Aorta (tissue), 5 donors: ENCODE measurements around the gene AAMP. TPM values are rescaled to one million over a fixed set of nuclear protein-coding genes. Genes with fewer than 3 reads are reported as not detected.

Experiments
- ATAC-seq: fragments of 200-7000 bp; cut with Tn5 transposase; one replicate; pipeline ENCODE4 v1.9.1; 2022; ENCODE audit warnings: moderate library complexity; ENCODE audit not compliant: low FRiP score
- DNase-seq, 2 donors: peaks; one replicate each; pipeline ENCODE4 v3.0.0-alpha.2; 2020
- H3K27ac ChIP-seq, 2 donors: one replicate each; pipeline ENCODE4 v1.5.1; 2013; ENCODE audit warnings: low read length in 2 of 2, mild to moderate bottlenecking in 2 of 2, moderate library complexity in 2 of 2, control low read depth in 1 of 2, inconsistent platforms in 1 of 2, low read depth in 1 of 2
- H3K27me3 ChIP-seq, 2 donors: one replicate each; pipeline ENCODE4 v1.6.1; 2013; ENCODE audit warnings: control low read depth in 1 of 2, low read length in 1 of 2, mild to moderate bottlenecking in 1 of 2, moderate library complexity in 1 of 2; ENCODE audit not compliant: insufficient read depth in 2 of 2, control insufficient read depth in 1 of 2
- H3K36me3 ChIP-seq, 2 donors: one replicate each; pipeline ENCODE4 v1.6.1; 2013; ENCODE audit warnings: control low read depth in 1 of 2, low read length in 1 of 2, mild to moderate bottlenecking in 1 of 2; ENCODE audit not compliant: insufficient read depth in 2 of 2, control insufficient read depth in 1 of 2
- H3K4me1 ChIP-seq, 2 donors: one replicate each; pipeline ENCODE4 v1.6.1; 2013; ENCODE audit warnings: low read length in 2 of 2, control low read depth in 1 of 2, mild to moderate bottlenecking in 1 of 2, moderate library complexity in 1 of 2; ENCODE audit not compliant: insufficient read depth in 2 of 2, control insufficient read depth in 1 of 2
- H3K4me3 ChIP-seq, 2 donors: one replicate each; pipeline ENCODE4 v1.5.1; 2013; ENCODE audit warnings: low read length in 2 of 2, control low read depth in 1 of 2, mild to moderate bottlenecking in 1 of 2
- H3K9me3 ChIP-seq: one replicate; pipeline ENCODE4 v1.6.1; 2013; ENCODE audit warnings: mild to moderate bottlenecking, low read length; ENCODE audit not compliant: control insufficient read depth
- WGBS, 2 donors: extraction: QIAGEN DNeasy Blood & Tissue Kit; methylation state at CpG; one replicate each; pipeline ENCODE4 v1.1.7; 2013; 5-methylcytosine and 5-hydroxymethylcytosine counted together
- intact Hi-C, 2 donors: fragments of 100-400 bp; cut with DNase I; formaldehyde crosslinking; loops; one replicate each; pipeline versions ENCODE4 v1.14.2 to v1.15.0; 2022
- polyA plus RNA-seq, 2 donors: library from polyadenylated mRNA; stranded (reverse); fragments of 200-250 nt; gene quantifications; one replicate each; pipeline ENCODE4 v1.2.3, GENCODE V29; 2013
- total RNA-seq, 2 donors: library from RNA; stranded (reverse); fragmentation: NEBNext Ultra II Directional; extraction: Animal tissue kit (Norgen Biotek cat#: 25700); gene quantifications; one replicate each; pipeline ENCODE4 v1.2.1, GENCODE V29; 2021
- donor health status: healthy with polysubstance abuse.
- donor health status: Bipolar disorder and iron deficiency.
- donor health status: DM: no; HTN: no; CAD: no.
- donor health status: DM: no; HTN: no; CAD: no.
- donor health status: DM: yes; HTN: yes; CAD: no.

AAMP gene
- total and polyA plus RNA-seq, 4 donors = 50.8 to 80.9 (median 57.0) TPM

DNA sequence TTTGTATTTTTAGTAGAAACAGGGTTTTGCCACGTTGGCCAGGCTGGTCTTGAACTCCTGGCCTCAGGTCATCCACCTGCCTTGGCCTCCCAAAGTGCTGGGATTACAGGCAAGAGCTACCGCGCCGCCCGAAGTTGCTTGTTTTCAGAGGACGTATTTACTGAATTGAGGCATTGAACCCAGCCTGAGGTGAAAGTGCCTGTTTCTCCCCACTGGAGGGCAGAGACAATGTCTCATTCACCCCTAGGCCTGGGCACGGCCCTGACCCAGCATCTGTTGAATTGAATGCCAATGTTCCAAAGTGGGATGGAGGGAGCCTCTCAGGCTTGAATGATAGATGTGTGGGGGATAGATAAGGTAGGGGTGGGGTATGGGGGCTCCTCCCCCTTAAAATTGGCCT lies 26.9 kb upstream of the AAMP start:
- DNase-seq (no peak), ATAC-seq (no peak)
- H3K27me3 ChIP-seq = no peaks in the 10 kb centered on the region
- peak overlapping the region; percentile 44 to 60 for H3K27ac ChIP-seq
- intact Hi-C loops = no loop called here
- no peaks in the 10 kb centered on the region for H3K36me3 ChIP-seq
- peaks cover 0 to 3% of the 10 kb centered on the region in 2 donors for H3K4me1 ChIP-seq
- WGBS, 2 donors = 64 to 77% methylated on average over 7 of the region's 7 CpGs
- H3K4me3 ChIP-seq = no peak overlapping the region
- H3K9me3 ChIP-seq = no peaks in the 10 kb centered on the region

DNA sequence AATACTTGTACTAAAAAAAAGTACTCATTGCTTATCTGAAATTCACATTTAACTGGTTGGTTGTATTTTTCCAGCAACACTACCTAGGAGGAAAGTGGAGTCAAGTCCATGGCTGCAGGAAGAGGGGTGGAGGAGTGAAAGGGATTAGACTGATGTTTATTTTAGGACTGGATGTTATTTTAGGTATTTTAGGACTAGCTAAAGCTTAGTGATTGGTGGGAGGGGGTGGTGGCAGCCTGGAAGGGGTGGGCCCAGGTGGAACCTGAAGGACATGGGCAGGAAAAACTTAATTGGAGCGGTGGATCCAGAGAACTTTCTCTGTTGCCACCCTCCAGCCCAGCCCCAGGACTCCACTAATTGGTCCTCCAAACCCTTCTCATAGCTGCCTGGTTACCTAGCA lies 26.3 kb upstream of the AAMP start:
- intact Hi-C loops = no loop called here
- peak overlapping the region in 1 of 2 donors; percentile 60 for H3K27ac ChIP-seq

DNA sequence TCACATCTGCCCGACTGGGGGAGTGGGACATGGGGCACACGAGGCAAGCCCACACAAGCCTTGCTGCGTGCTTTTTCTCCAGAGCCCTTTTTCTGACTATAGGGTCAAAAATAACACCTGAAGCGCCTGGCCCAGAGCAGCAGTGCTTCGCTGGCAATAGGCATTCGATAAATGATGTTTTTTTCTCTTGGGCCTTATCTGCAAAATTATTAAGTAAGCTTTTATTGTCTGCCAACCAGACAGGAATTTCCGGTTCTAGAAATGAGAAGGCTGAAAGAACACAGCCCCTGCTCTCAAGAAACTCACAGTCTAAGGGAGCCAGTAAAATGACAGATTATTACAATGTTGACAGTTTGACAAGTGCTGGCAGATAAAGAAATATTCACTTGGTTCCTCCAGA lies 25.1 kb upstream of the AAMP start:
- Histone ChIP-seq H3K27ac (peak overlapping the region; percentile 89 to 97), H3K4me1 (peaks cover 0 to 3% of the 10 kb centered on the region in 2 donors), H3K36me3 (no peaks in the 10 kb centered on the region), H3K27me3 (no peaks in the 10 kb centered on the region), H3K9me3 (no peaks in the 10 kb centered on the region), H3K4me3 (no peak overlapping the region)
- intact Hi-C loops = no loop called here
- no peak for DNase-seq
- no peak for ATAC-seq
- WGBS, 2 donors = 4 to 7% methylated on average over 7 of the region's 7 CpGs

More for the DNA sequence above, 26.3 kb upstream of the AAMP start:
- Histone ChIP-seq H3K4me3 (no peak overlapping the region), H3K9me3 (no peaks in the 10 kb centered on the region), H3K27me3 (no peaks in the 10 kb centered on the region), H3K4me1 (peaks cover 0 to 3% of the 10 kb centered on the region in 2 donors), H3K36me3 (no peaks in the 10 kb centered on the region)
- DNase-seq = no peak
- WGBS, 2 donors = 38 to 58% methylated on average over 1 of the region's 1 CpG
- ATAC-seq = no peak

DNA sequence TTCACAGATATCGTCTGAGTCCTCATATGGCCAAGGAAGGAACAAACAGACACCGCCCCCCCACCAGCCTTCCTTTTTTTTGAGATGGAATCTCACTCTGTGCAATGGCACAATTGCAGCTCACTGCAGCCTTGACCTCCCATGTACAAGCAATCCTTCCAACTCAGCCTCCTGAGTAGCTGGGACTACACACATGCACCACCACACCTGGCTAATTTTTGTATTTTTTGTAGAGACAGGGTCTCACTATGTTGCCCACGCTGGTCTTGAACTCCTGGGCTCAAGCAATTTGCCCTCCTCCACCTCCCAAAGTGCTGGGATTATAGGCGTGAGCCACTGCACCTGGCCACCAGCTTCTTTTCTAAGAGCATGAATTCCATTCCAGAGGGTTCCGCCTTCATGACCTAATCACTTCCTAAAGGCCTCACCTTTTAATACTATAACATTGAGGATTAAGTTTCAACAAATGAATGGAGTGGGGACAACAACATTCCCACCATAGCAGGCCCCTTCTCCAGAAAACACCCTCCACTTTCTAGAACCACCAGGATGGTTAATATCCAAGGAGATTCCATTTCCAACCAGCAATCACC lies 24.6 kb upstream of the AAMP start:
- Histone ChIP-seq H3K4me1 (peaks cover 0 to 3% of the 10 kb centered on the region in 2 donors), H3K36me3 (no peaks in the 10 kb centered on the region), H3K4me3 (no peak overlapping the region), H3K27ac (peak overlapping the region; percentile 21 to 89), H3K9me3 (no peaks in the 10 kb centered on the region), H3K27me3 (no peaks in the 10 kb centered on the region)
- ATAC-seq = no peak
- intact Hi-C loops = no loop called here
- DNase-seq = no peak
- WGBS, 2 donors = 78 to 81% methylated on average over 5 of the region's 5 CpGs

DNA sequence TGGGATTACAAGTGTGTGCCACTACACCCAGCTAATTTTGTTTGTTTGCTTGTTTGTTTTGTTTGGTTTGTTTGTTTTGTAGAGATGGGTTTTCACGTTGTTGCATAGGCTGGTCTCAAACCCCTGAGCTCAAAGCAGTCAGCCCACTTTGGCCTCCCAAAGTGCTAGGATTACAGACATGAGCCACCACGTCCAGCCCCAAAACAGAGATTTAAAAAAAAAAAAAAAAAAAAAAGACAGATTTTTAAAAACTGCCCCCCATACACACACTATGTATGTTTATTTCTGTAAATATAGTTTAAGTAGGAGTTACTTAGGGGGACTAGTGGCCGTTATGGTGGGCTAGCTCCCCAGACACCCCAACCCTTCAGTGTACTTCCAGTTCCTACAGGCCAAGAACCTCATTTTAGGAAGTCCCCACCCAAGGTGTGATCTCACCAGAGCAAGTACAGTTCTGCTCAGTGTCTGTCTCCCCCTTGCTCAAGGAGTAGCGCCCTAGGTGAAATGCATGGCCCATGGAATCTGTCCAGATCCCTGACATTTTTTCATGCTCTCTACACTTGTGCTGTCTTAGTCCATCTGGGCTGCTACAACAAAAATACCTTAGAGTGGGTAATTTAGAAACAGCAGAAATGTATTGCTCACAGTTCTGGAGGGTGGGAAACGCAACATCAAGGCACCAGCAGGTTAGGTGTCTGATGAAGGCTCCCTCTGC lies 23.9 kb upstream of the AAMP start:
- H3K27ac ChIP-seq = peak overlapping the region; percentile 76 to 89
- no peaks in the 10 kb centered on the region for H3K27me3 ChIP-seq
- no peak overlapping the region for H3K4me3 ChIP-seq
- no peaks in the 10 kb centered on the region for H3K36me3 ChIP-seq
- intact Hi-C loops = no loop called here
- no peak for ATAC-seq
- no peaks in the 10 kb centered on the region for H3K9me3 ChIP-seq
- no peak for DNase-seq
- H3K4me1 ChIP-seq = peaks cover 0 to 3% of the 10 kb centered on the region in 2 donors
- WGBS, 2 donors = 50 to 62% methylated on average over 5 of the region's 5 CpGs

DNA sequence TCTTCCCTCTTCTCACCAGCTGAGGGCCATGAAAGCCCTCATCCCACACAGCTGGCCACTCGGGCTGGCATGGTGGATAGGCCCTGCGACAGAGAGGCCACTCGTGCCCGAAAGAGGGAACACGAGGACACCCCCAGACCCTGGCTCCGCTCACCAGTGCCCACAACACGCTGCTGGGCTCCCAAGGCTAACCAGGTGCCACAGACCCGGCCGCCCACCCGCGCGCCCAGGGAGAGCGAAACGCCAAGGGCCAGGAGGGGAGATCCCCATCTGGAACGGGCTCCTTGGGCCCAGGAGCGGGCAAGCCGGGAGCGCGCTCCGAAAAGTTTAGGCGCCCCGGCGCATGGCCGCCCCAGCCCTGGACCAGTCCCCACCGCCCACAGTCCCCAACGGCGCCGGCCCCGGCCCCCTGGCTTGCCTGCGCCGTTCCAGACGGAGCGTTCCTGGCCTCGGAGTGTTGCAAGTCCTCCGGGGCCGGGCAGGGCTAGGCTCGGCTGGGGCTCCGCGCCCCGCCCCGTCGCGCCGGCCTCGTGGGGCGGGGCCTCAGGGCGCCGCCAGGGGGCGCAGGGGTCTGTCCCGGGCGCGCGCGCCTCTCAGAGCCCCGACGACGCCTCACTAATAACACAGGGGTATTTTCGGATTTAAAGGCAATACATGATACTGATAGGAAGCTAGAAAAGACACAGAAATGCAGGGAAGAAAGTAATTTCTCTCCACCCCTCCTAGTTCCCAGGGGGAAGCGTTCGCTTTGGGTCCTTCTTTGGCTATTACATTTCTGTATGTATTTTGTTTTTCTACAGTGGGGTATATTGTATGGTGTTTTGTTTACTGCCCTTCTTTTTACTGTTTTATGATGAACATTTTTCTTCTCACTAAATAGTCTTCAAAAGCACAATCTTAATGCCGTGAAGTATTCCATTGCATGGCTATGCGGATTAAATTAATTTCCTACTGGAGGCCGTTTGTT lies 22.4 kb upstream of the AAMP start, which contains the start of gene TMBIM1:
Gene TMBIM1 (minus strand): TSS at position 456 of the 967 bp plus-strand sequence. CDS start 10,362 bp downstream, outside the sequence.
- peak within 1 kb of the TSS; percentile 59 to 94 for H3K4me3 ChIP-seq
- WGBS, 2 donors = 4 to 6% methylated on average over 46 to 63 of the region's 63 CpGs
- ATAC-seq = peak; percentile 93
- H3K27me3 ChIP-seq = no peaks in the 10 kb centered on the region
- peak; percentile 87 to 93 for DNase-seq
- H3K27ac ChIP-seq = peak within 1 kb of the TSS; percentile 76 to 92
- peaks cover 0 to 3% of the 10 kb centered on the region in 2 donors for H3K4me1 ChIP-seq
- H3K36me3 ChIP-seq = no peaks in the 10 kb centered on the region
- intact Hi-C loops = no loop called here
- no peaks in the 10 kb centered on the region for H3K9me3 ChIP-seq

DNA sequence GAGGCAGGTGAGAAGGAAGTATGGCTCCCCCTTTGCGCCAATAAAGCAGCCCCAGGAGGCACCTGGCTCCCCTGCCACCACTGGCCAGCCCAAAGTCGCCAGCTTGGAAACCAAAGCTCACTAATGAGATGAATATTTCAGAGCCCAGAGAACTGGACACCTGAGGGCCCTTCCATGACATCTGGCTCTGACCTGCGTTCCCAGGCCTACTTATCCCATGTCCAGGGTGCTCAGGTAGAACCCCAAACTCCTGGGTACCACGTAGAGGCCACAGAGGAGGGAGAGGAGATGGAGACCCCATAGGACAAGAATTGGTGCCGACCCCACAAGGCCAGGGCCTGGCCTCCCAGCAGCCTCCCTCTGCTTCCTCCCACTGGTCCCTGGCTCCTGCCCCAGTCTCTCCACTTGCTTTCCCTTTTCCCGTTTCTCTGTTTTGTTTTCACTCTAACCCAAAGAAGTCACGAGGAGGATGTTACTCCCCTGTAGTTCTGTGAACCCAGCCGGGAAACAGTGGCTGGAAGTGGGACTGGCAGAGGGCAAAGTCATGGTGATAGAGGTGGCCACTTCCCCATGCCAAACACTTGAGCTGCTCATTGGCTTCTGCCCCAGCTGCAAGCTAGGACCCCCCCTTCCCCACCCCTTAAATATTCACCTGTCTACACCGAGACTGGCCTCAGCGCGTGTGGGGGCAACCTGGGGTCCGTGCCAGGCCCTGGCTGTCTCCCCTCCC lies 21.5 kb upstream of the AAMP start:
- no peaks in the 10 kb centered on the region for H3K9me3 ChIP-seq
- intact Hi-C loops = loop anchor here in 1 of 2 donors (2.0 kb wide), 1 partner anchor 19 kb away; no protein-coding TSS in a partner anchor
- peak overlapping the region; percentile 59 to 94 for H3K4me3 ChIP-seq
- WGBS, 2 donors = 10 to 12% methylated on average over 11 to 12 of the region's 12 CpGs
- H3K36me3 ChIP-seq = no peaks in the 10 kb centered on the region
- ATAC-seq = peak; percentile 25
- peak overlapping the region; percentile 76 to 92 for H3K27ac ChIP-seq
- H3K4me1 ChIP-seq = peaks cover 0 to 3% of the 10 kb centered on the region in 2 donors
- no peaks in the 10 kb centered on the region for H3K27me3 ChIP-seq
- peak in 1 of 2 donors; percentile 72 for DNase-seq
